ENCODE results near the gene CHRDL2. TPM values are rescaled to one million over a fixed set of nuclear protein-coding genes. Genes with fewer than 3 reads are reported as not detected.

The CHRDL2 gene
- polyA plus RNA-seq, 5 donors: 0.26 to 0.73 (median 0.58) TPM

GRCh38 chr11:74710281-74710938, 20.8 kb downstream of the CHRDL2 start:
- DNase-seq: no peak

DNA sequence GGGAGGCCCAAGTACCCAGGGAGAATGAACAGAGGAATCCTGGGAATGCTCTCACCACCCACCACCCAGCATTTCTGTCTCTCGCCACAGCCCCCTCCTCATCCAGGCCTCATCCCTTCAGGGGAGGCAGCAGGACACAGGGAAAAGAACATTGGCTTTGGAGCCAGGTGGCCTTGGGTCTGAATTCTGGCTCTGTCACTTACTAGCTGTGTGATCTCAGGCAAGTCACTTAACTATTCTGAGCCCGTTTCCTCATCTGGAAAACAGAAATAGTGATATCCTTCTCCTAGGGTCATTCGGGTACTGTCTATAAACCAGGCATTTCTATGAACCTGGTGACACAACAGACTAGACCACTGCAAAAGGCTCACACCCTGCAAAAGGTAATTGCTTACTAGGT, 22.1 kb downstream of the CHRDL2 start:
- no peak for DNase-seq

- no peak for DNase-seq
Observed at GRCh38 chr11:74707602-74708510, 23.4 kb downstream of the CHRDL2 start.

GRCh38 chr11:74707182-74707581, 24.0 kb downstream of the CHRDL2 start:
- no peak for DNase-seq

- no peak for DNase-seq
Observed at GRCh38 chr11:74703211-74703610, 28.0 kb downstream of the CHRDL2 start.

DNA sequence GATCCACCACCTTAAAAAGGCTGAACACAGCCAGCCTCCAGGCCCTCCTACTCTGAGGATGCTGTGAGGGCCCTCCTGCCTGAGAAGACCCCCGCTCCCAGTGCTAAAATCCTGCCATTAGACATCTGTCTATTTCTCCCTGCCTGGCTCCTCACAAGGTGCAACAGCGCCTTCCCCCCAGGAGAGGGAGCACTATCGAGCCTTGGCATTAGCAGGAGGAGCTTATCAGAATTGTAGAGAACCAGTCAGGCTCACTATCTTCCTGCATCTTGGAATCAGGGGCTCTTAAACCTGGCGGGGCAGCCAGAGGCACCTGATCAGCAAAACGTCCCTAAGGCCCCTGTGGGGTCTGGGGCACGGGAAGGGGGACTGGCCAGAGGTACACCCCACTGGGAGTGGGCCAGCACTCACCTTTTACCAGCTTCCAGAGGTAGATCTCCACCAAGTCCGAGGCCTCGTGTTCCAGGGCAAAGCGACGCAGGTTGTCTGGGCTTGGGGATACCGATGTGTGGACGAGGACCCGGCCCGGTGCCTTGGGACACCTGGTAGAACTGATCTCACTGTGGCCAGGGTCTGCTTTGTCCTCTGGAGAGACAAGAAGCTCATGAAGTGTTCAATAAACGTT, 28.7 kb downstream of the CHRDL2 start:
- DNase-seq: peak in 1 of 2 donors; percentile 60

GRCh38 chr11:74701351-74701750, 29.9 kb downstream of the CHRDL2 start:
- DNase-seq: no peak

GRCh38 chr11:74699615-74700396, 31.4 kb downstream of the CHRDL2 start:
- no peak for DNase-seq

DNA sequence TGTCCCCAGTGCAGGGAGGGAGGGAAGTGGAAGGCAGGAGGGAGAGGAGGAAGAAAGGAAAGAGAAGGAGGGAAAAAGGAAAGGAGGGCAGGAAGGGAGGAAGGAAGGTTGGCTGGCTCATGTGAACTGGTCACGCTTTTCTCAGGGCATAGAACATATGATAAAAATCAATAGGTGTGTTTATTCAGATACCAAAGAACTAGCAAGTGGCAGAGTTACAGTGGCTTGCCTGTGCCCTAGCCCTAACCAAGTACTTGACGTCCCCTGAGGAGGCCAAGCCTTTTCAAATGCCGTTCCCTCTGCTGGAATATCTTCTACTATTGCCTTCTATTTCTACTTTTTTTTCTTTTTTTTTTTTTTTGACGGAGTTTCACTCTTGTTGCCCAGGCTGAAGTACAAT, 33.5 kb downstream of the CHRDL2 start:
- no peak for DNase-seq

DNA sequence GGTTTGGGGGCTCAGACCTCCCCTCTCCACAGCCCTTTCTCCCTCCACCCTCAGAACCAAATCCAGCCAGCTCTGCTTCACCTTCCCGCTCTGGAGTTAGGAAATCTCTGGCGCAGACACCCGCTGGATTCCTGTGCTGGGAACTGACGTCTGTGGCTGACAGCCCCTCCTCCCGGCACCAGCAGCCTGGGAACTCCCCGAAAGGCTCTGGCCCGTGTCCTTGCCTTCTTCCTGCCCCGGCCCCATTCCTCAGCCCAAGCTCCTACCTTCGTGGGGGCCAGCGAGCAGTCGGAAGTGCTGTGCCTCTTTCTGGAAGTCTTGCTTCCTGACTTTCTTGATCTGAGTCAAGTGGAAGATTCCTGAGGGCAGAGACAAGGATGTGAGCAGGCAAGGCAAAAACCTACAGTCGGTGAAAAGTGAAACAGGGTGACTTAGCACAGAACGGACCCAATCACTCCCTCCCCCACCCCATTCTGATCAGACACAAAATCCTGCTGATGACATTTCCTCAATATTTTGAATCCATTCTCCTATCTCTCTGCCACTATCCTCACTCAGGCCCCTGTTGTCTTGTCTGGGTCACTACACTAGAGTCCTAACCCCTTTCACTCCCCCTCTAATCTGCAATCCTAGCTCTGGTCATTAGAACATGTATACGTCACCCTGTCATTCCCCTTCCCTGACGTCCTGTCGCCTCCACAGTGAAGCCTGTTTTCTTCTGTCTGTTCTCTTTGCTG, 34.1 kb downstream of the CHRDL2 start:
- peak in 1 of 2 donors; percentile 53 for DNase-seq

- DNase-seq: no peak
Observed at GRCh38 chr11:74696500-74696899, 34.7 kb downstream of the CHRDL2 start.

- no peak for DNase-seq
Observed at GRCh38 chr11:74695705-74696280, 35.4 kb downstream of the CHRDL2 start.

- DNase-seq: no peak
Observed at GRCh38 chr11:74694136-74694930, 36.9 kb downstream of the CHRDL2 start.

GRCh38 chr11:74693531-74693930, 37.7 kb downstream of the CHRDL2 start:
- no peak for DNase-seq

- DNase-seq: no peak
Observed at GRCh38 chr11:74691755-74692154, 39.5 kb downstream of the CHRDL2 start.

GRCh38 chr11:74689666-74690065, 41.6 kb downstream of the CHRDL2 start:
- DNase-seq: no peak

- DNase-seq: no peak
Observed at GRCh38 chr11:74687237-74688023, 43.8 kb downstream of the CHRDL2 start.

DNA sequence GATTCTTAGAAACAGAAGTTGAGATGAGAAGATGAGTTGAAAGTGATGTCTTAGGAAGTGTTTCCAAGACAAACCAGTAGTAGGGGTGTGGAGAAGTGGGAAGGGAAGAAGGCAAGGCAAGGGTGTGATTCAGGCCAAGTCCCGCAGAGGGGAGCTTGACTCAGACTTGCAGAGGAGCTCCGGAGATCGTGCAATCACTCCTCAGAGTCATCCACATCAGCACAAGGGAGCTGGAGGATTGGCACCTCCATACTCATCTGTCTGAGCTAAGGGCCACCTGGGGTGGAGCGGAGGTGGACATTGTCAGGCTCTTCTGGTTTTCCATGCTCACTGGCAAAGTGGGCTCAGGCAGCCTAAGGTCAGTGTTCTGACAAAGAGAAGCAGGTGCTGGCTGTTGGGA, 44.4 kb downstream of the CHRDL2 start:
- no peak for DNase-seq

- no peak for DNase-seq
Observed at GRCh38 chr11:74685905-74686304, 45.3 kb downstream of the CHRDL2 start.

Measured in right lung (tissue), 5 donors.